GM12875 (cell line): ENCODE data around the gene MCF2L2.
A peak's percentile ranks its signal among the peaks of the same experiment; 100 is the strongest.
"Not testable (repeated sequence)": the region's sequence is repeated elsewhere in the genome, so short reads cannot be mapped to it uniquely, and the experiment has no call there.

Experiments used
- H3K4me3 ChIP-seq: one replicate; pipeline ENCODE4 v1.5.1; 2011; ENCODE audit warnings: low read depth, low read length, control low read depth
- TF ChIP-seq, protein P1 (sequence below): IDR thresholded peaks from 2 replicates; pipeline ENCODE4 v1.5.1; 2011; ENCODE audit warnings: low read depth, mild to moderate bottlenecking, control low read depth, inconsistent platforms, low read length, moderate library complexity, borderline replicate concordance; ENCODE audit not compliant: insufficient read depth

The MCF2L2 gene

DNA sequence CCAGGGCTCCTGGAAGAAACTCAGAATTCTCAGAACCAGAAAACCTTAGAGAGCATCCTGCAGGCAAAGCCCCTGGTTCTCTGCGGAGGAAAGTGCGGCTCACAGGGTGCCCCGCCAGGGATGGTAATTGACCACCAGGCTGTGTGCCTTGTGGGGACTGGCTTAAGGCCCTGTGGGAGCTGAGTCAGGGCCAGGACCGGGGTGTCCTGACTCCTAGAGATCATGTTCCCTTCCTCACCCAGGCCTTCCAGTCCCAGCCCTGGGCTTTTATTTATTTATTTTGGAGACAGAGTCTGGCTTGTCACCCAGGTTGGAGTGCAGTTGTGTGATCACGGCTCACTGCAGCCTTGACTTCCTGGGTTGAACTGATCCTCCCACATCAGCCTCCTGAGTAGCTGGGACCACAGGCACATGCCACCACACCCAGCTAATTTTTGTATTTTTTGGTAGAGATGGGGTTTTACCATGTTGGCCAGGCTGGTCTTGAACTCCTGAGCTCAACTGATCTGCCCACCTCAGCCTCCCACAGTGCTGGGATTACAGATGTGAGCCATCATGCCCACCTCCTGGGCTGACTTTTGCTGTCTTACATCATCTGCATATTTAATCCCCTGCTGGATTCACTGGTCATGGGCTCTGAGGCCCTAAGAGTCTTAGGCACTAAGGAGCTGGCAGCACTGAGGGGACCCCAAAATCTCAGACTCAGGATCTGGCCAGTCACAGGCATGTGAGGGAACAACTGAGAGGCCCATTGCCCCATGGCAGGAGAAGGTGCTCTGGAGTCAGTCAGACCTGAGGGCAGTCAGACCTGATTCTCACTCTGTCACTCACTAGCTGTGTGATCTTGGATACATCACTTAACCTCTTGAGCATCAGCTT is 245.4 kb downstream of the MCF2L2 start:
- no peak overlapping the region for H3K4me3 ChIP-seq
- TF ChIP-seq, protein P1, sequence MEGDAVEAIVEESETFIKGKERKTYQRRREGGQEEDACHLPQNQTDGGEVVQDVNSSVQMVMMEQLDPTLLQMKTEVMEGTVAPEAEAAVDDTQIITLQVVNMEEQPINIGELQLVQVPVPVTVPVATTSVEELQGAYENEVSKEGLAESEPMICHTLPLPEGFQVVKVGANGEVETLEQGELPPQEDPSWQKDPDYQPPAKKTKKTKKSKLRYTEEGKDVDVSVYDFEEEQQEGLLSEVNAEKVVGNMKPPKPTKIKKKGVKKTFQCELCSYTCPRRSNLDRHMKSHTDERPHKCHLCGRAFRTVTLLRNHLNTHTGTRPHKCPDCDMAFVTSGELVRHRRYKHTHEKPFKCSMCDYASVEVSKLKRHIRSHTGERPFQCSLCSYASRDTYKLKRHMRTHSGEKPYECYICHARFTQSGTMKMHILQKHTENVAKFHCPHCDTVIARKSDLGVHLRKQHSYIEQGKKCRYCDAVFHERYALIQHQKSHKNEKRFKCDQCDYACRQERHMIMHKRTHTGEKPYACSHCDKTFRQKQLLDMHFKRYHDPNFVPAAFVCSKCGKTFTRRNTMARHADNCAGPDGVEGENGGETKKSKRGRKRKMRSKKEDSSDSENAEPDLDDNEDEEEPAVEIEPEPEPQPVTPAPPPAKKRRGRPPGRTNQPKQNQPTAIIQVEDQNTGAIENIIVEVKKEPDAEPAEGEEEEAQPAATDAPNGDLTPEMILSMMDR, result no peak

DNA sequence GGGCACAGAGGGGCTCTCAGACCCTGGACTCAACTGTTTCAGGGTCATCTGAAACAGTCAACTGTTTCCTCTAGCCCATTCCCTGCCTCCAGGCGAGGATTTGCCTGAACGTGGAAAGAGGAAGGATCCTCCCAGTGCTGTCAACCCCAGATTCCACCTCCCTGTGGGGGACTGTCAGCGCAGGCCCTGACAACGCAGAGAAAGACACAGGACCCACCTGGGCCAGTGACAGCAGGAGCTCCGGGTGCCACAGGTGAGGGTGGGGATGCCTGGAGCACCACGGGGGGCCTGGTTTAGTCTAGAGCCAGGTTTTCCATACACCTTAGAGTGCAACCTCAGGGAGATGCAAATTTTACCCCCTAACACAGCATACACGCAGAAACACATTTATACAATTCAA is 246.3 kb downstream of the MCF2L2 start:
- TF ChIP-seq, protein P1, result no peak
- H3K4me3 ChIP-seq, result no peak overlapping the region

DNA sequence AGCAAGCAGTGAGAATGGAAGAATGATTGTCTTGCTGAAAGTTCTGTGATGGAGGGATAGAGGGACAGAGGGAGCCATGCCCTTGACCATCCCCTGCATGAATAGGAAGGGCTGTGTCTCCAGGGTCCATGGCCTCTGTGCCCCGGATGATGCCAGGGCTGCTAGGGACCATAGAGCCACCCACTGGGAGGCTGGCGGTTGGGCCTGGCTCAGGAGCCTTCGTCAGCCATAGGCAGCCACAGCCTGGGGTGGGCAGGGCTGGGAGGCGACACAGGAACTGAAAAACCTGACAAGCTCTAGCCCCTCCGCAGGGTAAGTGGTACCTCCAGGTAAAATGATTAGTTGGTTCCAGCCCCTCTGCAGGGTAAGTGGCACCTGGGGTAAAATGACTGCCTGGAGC is 246.8 kb downstream of the MCF2L2 start:
- TF ChIP-seq, protein P1, result no peak

DNA sequence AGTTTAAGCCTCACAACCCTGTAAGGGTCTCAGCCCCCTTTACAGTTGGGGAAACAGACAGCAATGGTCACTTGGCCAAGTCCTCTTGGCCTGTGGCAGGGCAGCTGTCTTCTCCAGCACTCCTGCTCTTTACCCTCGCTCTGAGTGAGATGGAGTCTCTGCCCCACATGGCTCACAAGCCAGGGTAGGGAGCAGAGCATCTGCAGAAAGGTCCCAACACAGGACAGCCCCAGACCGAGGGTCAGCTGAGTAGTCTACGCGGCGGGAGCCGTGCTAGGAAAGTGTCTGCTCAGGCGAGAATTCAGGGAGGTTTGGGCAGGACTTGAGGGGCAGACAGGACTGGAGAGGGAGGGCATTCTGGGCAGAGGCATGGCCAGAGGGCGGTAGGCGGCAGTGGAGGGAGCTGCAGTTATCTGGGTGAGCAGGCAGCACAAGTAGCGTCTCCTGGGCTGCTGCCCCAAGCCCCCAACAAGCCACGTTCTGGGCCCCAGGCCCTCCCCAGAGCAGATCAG is 247.6 kb downstream of the MCF2L2 start:
- TF ChIP-seq, protein P1, result no peak
- no peak overlapping the region for H3K4me3 ChIP-seq

More for the DNA sequence above, 246.8 kb downstream of the MCF2L2 start:
- H3K4me3 ChIP-seq, result no peak overlapping the region

DNA sequence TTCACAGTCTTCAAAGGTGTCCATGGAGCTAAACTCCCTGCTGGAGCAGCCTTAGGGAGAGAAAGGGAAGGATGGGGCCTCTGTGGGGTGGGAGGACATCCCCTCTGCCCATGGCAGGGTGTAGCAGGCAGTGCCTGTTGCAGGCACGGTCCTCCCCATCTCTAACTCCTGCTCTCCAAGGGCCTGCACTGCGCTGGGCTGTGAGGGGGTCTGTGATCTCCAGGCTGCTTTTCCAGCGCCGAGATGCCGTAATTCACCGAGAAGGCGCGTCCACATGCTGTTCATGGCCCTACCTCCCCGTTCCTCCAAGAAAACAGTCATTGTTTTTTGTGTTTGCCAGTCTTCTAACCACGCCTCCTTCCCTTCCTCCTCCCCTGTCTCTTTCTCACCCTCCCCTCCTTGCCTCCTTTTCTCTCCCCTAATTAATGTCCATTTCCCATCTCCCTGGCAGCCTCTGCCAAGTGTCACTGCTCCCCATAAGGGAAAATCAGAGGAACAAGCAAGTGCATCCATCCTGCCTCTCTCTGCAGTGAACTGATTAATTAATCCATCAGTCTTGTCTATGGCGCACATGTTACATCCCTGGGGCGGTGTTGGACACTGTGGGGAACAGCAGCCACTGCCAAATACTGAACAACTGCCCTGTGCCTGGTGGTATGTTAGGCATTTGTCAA is 248.2 kb downstream of the MCF2L2 start:
- TF ChIP-seq, protein P1, result no peak
- no peak overlapping the region for H3K4me3 ChIP-seq

DNA sequence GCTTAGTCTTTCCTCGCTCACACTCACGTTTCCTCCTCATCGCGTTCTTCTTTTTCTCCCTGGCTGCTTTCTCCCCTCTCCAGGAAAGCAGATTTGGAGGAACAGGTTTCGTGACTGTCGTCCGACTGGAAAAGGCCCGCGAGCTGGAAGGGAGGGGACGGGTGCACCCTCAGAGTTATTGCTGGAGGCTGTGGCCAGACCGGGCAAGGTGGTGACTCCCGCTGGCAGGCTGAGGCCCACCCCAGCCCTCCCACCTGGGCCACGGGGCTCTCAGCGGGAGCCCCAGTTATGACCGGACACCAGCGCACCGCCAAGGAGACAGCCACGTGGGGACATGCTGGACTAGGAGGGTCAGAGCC is 248.9 kb downstream of the MCF2L2 start:
- H3K4me3 ChIP-seq, result not testable (repeated sequence)

DNA sequence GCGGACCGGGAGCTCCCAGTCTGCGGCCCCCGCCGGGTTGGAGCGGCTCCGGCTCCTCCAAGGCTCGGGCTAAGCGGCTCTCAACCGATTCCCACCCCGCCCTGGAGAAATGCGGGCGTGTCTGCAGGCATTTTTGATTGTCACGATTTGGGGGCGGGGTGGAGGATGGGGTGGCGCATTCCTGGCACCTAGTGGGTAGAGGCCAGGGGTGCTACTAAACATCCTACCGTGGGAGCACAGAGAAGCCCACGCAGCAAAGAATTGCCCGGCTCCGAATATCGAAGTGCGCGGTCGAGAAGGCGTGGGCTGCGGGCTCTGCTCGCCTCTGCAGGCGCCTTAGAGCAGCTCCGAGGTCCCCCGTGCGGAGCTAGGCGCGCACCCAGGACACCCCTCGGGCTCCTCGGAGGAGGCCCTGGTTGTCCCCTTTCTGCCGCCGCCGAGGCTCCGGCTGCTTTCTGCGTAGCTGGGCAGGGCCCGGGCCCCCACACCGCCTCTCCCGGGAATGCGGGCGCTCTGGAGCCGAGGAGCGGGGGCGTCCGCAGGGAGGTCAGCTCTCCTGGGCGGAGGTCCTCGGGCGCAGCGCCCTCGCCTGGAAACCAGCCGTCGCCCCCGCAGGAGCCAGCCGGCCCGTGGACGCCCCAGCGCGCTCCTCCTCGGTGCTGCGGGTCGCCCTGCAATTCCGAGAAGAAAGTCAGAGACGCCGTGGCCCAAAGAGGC is 249.4 kb downstream of the MCF2L2 start:
- peak overlapping the region; percentile 23 for H3K4me3 ChIP-seq
- TF ChIP-seq, protein P1, result peak; percentile 15; the same call in 1 of the 2 replicates
